Spleen (tissue), 7 donors: ENCODE measurements around the gene ACO2.

Experiments used
- POLR2A ChIP-seq, 3 donors: fragments of 450-650 bp; IDR thresholded peaks; one replicate each; pipeline ENCODE4 v1.5.1; 2017; ENCODE audit warnings: antibody characterized with exemption in 3 of 3, mild to moderate bottlenecking in 1 of 3
- POLR2AphosphoS5 ChIP-seq, 3 donors: sonication (generic); formaldehyde crosslinking; IDR thresholded peaks; one replicate each; pipeline ENCODE4 v1.5.1; 2017; ENCODE audit warnings: antibody characterized with exemption in 3 of 3
- TF ChIP-seq, protein P1 (sequence below), 11 experiments: fragments of 200-600 bp in 7 of 11; fragments of 450-650 bp in 4 of 11; sonication (generic) in 4 of 11; IDR thresholded peaks in 8 of 11; conservative IDR thresholded peaks in 3 of 11; 1 replicate in 7 of 11; 2 replicates in 4 of 11; pipeline versions ENCODE4 v1.4.0 to v1.8.0; 2016 to 2021; ENCODE audit warnings: antibody characterized with exemption in 11 of 11, inconsistent platforms in 4 of 11, mild to moderate bottlenecking in 1 of 11
- donor health status: DM: no; HTN: no; CAD: no; lungs with moderate emphysema.
- donor health status: DM: no; HTN: no; CAD: no.
- donor health status: DM: no; HTN: no; CAD: no.

- TF ChIP-seq, protein P1, sequence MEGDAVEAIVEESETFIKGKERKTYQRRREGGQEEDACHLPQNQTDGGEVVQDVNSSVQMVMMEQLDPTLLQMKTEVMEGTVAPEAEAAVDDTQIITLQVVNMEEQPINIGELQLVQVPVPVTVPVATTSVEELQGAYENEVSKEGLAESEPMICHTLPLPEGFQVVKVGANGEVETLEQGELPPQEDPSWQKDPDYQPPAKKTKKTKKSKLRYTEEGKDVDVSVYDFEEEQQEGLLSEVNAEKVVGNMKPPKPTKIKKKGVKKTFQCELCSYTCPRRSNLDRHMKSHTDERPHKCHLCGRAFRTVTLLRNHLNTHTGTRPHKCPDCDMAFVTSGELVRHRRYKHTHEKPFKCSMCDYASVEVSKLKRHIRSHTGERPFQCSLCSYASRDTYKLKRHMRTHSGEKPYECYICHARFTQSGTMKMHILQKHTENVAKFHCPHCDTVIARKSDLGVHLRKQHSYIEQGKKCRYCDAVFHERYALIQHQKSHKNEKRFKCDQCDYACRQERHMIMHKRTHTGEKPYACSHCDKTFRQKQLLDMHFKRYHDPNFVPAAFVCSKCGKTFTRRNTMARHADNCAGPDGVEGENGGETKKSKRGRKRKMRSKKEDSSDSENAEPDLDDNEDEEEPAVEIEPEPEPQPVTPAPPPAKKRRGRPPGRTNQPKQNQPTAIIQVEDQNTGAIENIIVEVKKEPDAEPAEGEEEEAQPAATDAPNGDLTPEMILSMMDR (IDR thresholded peaks at IDR 0.05 in 8 of 11, conservative IDR thresholded peaks at IDR 0.05 in 3 of 11): no peak
- TF ChIP-seq POLR2A (IDR thresholded peaks at IDR 0.05): no peak
- peak in 1 of 3 donors; percentile 32 for TF ChIP-seq POLR2AphosphoS5 (IDR thresholded peaks at IDR 0.05)
Observed at GRCh38 chr22:41524251-41524661, 55.3 kb downstream of the ACO2 start.
